Thyroid gland (tissue), 4 donors: ENCODE data around the gene SMIM1. TPM values are rescaled to one million over a fixed set of nuclear protein-coding genes. Genes with fewer than 3 reads are reported as not detected.

ENCODE experiments used
- DNase-seq, 2 donors: peaks; one replicate each; pipeline ENCODE4 v3.0.0-alpha.2; 2019
- H3K27ac ChIP-seq, 3 donors: fragments of 200-600 bp; sonication (generic); 1 replicate in 2 of 3; 2 replicates in 1 of 3; pipeline ENCODE4 v1.5.1; 2016 to 2019; ENCODE audit warnings: mild to moderate bottlenecking in 1 of 3, moderate library complexity in 1 of 3
- H3K27me3 ChIP-seq: fragments of 200-600 bp; sonication (generic); one replicate; pipeline ENCODE4 v1.5.1; 2019
- H3K36me3 ChIP-seq, 2 donors: fragments of 200-600 bp; sonication (generic); one replicate each; pipeline ENCODE4 v1.5.1; 2016 to 2019
- H3K4me1 ChIP-seq, 2 donors: fragments of 200-600 bp; sonication (generic); one replicate each; pipeline ENCODE4 v1.5.1; 2017 to 2019
- H3K4me3 ChIP-seq, 3 donors: fragments of 200-600 bp; sonication (generic); replicated peaks in 1 of 3; 1 replicate in 2 of 3; 2 replicates in 1 of 3; pipeline ENCODE4 v1.5.1; 2016; ENCODE audit warnings: mild to moderate bottlenecking in 1 of 3
- H3K9me3 ChIP-seq: fragments of 200-600 bp; sonication (generic); one replicate; pipeline ENCODE4 v1.5.1; 2017
- CTCF ChIP-seq, 6 experiments: fragments of 200-600 bp in 3 of 6; fragments of 450-650 bp in 3 of 6; sonication (generic) in 3 of 6; IDR thresholded peaks; one replicate each; pipeline ENCODE4 v1.5.1; 2016 to 2019; ENCODE audit warnings: antibody characterized with exemption in 6 of 6, mild to moderate bottlenecking in 2 of 6, inconsistent platforms in 1 of 6, moderate library complexity in 1 of 6
- POLR2A ChIP-seq, 2 donors: fragments of 450-650 bp; IDR thresholded peaks; one replicate each; pipeline ENCODE4 v1.6.1; 2017; ENCODE audit warnings: antibody characterized with exemption in 2 of 2, mild to moderate bottlenecking in 2 of 2, moderate library complexity in 1 of 2
- WGBS, 2 donors: methylation state at CpG; one replicate each; pipeline ENCODE4 v1.1.5; 2017; 5-methylcytosine and 5-hydroxymethylcytosine counted together
- intact Hi-C: fragments of 100-400 bp; cut with DNase I; formaldehyde crosslinking; loops from one replicate; pipeline ENCODE4 v1.15.1; 2023
- total RNA-seq, 4 donors: library from RNA; depleted of rRNA; stranded (reverse); fragments of >200 nt; gene quantifications; one replicate each; pipeline ENCODE4 v1.2.3, GENCODE V29; 2016

SMIM1 gene
- total RNA-seq, 4 donors from 2014 or later, result 8.6 to 20.2 (median 9.7) TPM

GRCh38 chr1:3749512-3749911, 23.0 kb upstream of the SMIM1 start:
- DNase-seq, result no peak
- TF ChIP-seq CTCF (IDR thresholded peaks at IDR 0.05), result no peak
- no peak for TF ChIP-seq POLR2A (IDR thresholded peaks at IDR 0.05)
- H3K27ac ChIP-seq, result no peak overlapping the region
- H3K4me1 ChIP-seq, result peaks cover 26 to 30% of the 10 kb centered on the region in 2 donors
- no peaks in the 10 kb centered on the region for H3K27me3 ChIP-seq
- H3K9me3 ChIP-seq, result no peaks in the 10 kb centered on the region
- 70 to 77% methylated on average over 5 of the region's 5 CpGs for WGBS, 2 donors
- no peak overlapping the region for H3K4me3 ChIP-seq
- intact Hi-C loops, result no loop called here
- H3K36me3 ChIP-seq, result no peaks in the 10 kb centered on the region

DNA sequence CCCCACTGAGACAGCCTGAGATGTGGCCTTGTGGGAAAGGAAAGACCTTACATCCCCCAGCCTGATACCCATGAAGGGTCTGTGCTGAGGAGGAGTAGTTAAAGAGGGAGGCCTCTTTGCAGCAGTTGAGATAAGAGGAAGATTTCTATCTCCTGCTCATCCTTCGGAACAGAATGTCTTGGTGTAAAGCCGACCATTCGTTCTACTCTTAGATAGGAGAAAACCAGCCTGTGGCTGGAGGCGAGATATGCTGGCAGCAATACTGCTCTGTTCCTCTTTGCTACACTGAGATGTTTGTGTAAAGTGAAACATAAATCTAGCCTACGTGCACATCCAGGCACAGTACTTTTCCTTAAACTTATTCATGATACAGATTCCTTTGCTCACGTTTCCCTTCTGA, 21.8 kb upstream of the SMIM1 start:
- WGBS, 2 donors, result 83 to 86% methylated on average over 6 of the region's 6 CpGs
- Histone ChIP-seq H3K9me3 (no peaks in the 10 kb centered on the region), H3K4me1 (peaks cover 26 to 30% of the 10 kb centered on the region in 2 donors), H3K27ac (no peak overlapping the region), H3K27me3 (no peaks in the 10 kb centered on the region), H3K36me3 (no peaks in the 10 kb centered on the region), H3K4me3 (no peak overlapping the region)
- DNase-seq, result no peak
- intact Hi-C loops, result no loop called here
- TF ChIP-seq POLR2A (IDR thresholded peaks at IDR 0.05) (no peak), CTCF (IDR thresholded peaks at IDR 0.05) (no peak)

GRCh38 chr1:3752400-3752945, 20.1 kb upstream of the SMIM1 start, which contains the start of gene CCDC27:
Gene CCDC27 (plus strand): TSS chr1:3752450. CDS start chr1:3752482, 32 bp downstream.
- H3K4me1 ChIP-seq, result peaks cover 18 to 19% of the 10 kb centered on the region in 2 donors
- H3K4me3 ChIP-seq, result no peak within 1 kb of the TSS
- H3K9me3 ChIP-seq, result no peaks in the 10 kb centered on the region
- H3K27ac ChIP-seq, result no peak within 1 kb of the TSS
- TF ChIP-seq CTCF (IDR thresholded peaks at IDR 0.05), result no peak
- no peaks in the 10 kb centered on the region for H3K36me3 ChIP-seq
- 84 to 89% methylated on average over 7 to 14 of the region's 17 CpGs for WGBS, 2 donors
- H3K27me3 ChIP-seq, result no peaks in the 10 kb centered on the region
- DNase-seq, result no peak
- intact Hi-C loops, result no loop called here

GRCh38 chr1:3753656-3754454, 18.7 kb upstream of the SMIM1 start:
- intact Hi-C loops, result no loop called here

More at GRCh38 chr1:3753656-3754454, 18.7 kb upstream of the SMIM1 start:
- H3K27ac ChIP-seq, result no peak overlapping the region
- 84 to 93% methylated on average over 10 to 13 of the region's 20 CpGs for WGBS, 2 donors
- no peak overlapping the region for H3K4me3 ChIP-seq
- TF ChIP-seq POLR2A (IDR thresholded peaks at IDR 0.05), result no peak
- TF ChIP-seq CTCF (IDR thresholded peaks at IDR 0.05), result no peak
- peaks cover 8 to 9% of the 10 kb centered on the region in 2 donors for H3K4me1 ChIP-seq
- no peaks in the 10 kb centered on the region for H3K9me3 ChIP-seq
- H3K36me3 ChIP-seq, result no peaks in the 10 kb centered on the region
- H3K27me3 ChIP-seq, result no peaks in the 10 kb centered on the region
- DNase-seq, result no peak
